ENCODE data around the gene ETHE1. TPM values are rescaled to one million over a fixed set of nuclear protein-coding genes. Genes with fewer than 3 reads are reported as not detected.
A peak's percentile ranks its signal among the peaks of the same experiment; 100 is the strongest.

Gene ETHE1
- total RNA-seq, 2 experiments from 2014 or later, result 20.2 to 21.7 TPM

GRCh38 chr19:43544077-43544476 lies 17.1 kb upstream of the ETHE1 start:
- Mint-ChIP-seq H3K36me3 (ENCODE audit: low read depth) (peaks cover 84% of the 10 kb centered on the region), H3K27me3 (no peaks in the 10 kb centered on the region), H3K27ac (peak overlapping the region; percentile 14), H3K4me3 (no peak overlapping the region), H3K4me1 (ENCODE audit: low read depth) (no peaks in the 10 kb centered on the region), H3K9me3 (peaks cover 3% of the 10 kb centered on the region)
- H3K9me3 ChIP-seq (ENCODE audit: control insufficient read depth in 1 of 2, insufficient read depth in 1 of 2, low read length in 2 of 2), result peaks cover 0 to 2% of the 10 kb centered on the region in 2 experiments
- peaks cover 58% of the 10 kb centered on the region for H3K36me3 ChIP-seq (ENCODE audit: insufficient read depth, low read length)
- no peaks in the 10 kb centered on the region for H3K4me1 ChIP-seq (ENCODE audit: insufficient read depth, low read length)
- no peak overlapping the region for H3K4me3 ChIP-seq (ENCODE audit: low read length)
- DNase-seq, result no peak
- no peaks in the 10 kb centered on the region for H3K27me3 ChIP-seq (ENCODE audit: control insufficient read depth in 1 of 2, insufficient read depth in 2 of 2, low read length in 2 of 2)
- POLR2A ChIA-PET, result no interaction called here
- TF ChIP-seq CTCF (IDR thresholded peaks at IDR 0.05), result no peak
- intact Hi-C loops (cut with DNase I, micrococcal nuclease), result no loop called here
- no peak for ATAC-seq (ENCODE audit: poor library complexity)
- CTCF ChIA-PET, result interaction anchor here (1.6 kb wide), 1 partner anchor 17 kb away, joined by 3 read pairs; no protein-coding TSS in a partner anchor
- no peak overlapping the region for H3K27ac ChIP-seq (ENCODE audit: low read depth in 1 of 2, low read length in 2 of 2)

- H3K4me1 ChIP-seq (ENCODE audit: insufficient read depth, low read length), result no peaks in the 10 kb centered on the region
- Mint-ChIP-seq H3K9me3 (peaks cover 4% of the 10 kb centered on the region), H3K27ac (no peak overlapping the region), H3K27me3 (no peaks in the 10 kb centered on the region), H3K36me3 (ENCODE audit: low read depth) (peaks cover 90% of the 10 kb centered on the region), H3K4me3 (no peak overlapping the region), H3K4me1 (ENCODE audit: low read depth) (no peaks in the 10 kb centered on the region)
- POLR2A ChIA-PET, result no interaction called here
- no peak overlapping the region for H3K27ac ChIP-seq (ENCODE audit: low read depth in 1 of 2, low read length in 2 of 2)
- intact Hi-C loops (cut with DNase I, micrococcal nuclease), result no loop called here
- TF ChIP-seq CTCF (IDR thresholded peaks at IDR 0.05), result no peak
- H3K36me3 ChIP-seq (ENCODE audit: insufficient read depth, low read length), result peaks cover 67% of the 10 kb centered on the region
- no peaks in the 10 kb centered on the region for H3K27me3 ChIP-seq (ENCODE audit: control insufficient read depth in 1 of 2, insufficient read depth in 2 of 2, low read length in 2 of 2)
- H3K4me3 ChIP-seq (ENCODE audit: low read length), result no peak overlapping the region
- CTCF ChIA-PET, result no interaction called here
- H3K9me3 ChIP-seq (ENCODE audit: control insufficient read depth in 1 of 2, insufficient read depth in 1 of 2, low read length in 2 of 2), result peaks cover 0 to 7% of the 10 kb centered on the region in 2 experiments
- no peak for ATAC-seq (ENCODE audit: poor library complexity)
- DNase-seq, result no peak
Observed at GRCh38 chr19:43541920-43542650, 15.1 kb upstream of the ETHE1 start.

- Histone ChIP-seq H3K27ac (ENCODE audit: low read depth in 1 of 2, low read length in 2 of 2) (no peak overlapping the region), H3K4me1 (ENCODE audit: insufficient read depth, low read length) (no peaks in the 10 kb centered on the region), H3K4me3 (ENCODE audit: low read length) (no peak overlapping the region), H3K27me3 (ENCODE audit: control insufficient read depth in 1 of 2, insufficient read depth in 2 of 2, low read length in 2 of 2) (no peaks in the 10 kb centered on the region), H3K9me3 (ENCODE audit: control insufficient read depth in 1 of 2, insufficient read depth in 1 of 2, low read length in 2 of 2) (peaks cover 0 to 7% of the 10 kb centered on the region in 2 experiments), H3K36me3 (ENCODE audit: insufficient read depth, low read length) (peaks cover 62% of the 10 kb centered on the region)
- intact Hi-C loops (cut with DNase I, micrococcal nuclease), result no loop called here
- ChIA-PET CTCF (no interaction called here), POLR2A (no interaction called here)
- no peak overlapping the region for H3K4me3 Mint-ChIP-seq
- H3K27ac Mint-ChIP-seq, result no peak overlapping the region
- peaks cover 4% of the 10 kb centered on the region for H3K9me3 Mint-ChIP-seq
- no peak for TF ChIP-seq CTCF (IDR thresholded peaks at IDR 0.05)
- peaks cover 77% of the 10 kb centered on the region for H3K36me3 Mint-ChIP-seq (ENCODE audit: low read depth)
- H3K4me1 Mint-ChIP-seq (ENCODE audit: low read depth), result peaks cover 2% of the 10 kb centered on the region
- H3K27me3 Mint-ChIP-seq, result no peaks in the 10 kb centered on the region
- no peak for DNase-seq
- ATAC-seq (ENCODE audit: poor library complexity), result no peak
Observed at GRCh38 chr19:43540381-43540780, 13.4 kb upstream of the ETHE1 start.
